KMS-11 (cell line): ENCODE results near the gene HAO2.

Experiments
- H2AFZ ChIP-seq: fragments of 200-600 bp; sonication (generic); 2 replicates; pipeline ENCODE4 v1.6.1; 2016; ENCODE audit warnings: antibody characterized with exemption, mixed run types, low read depth
- H3K27ac ChIP-seq: fragments of 200-600 bp; sonication (generic); 2 replicates; pipeline ENCODE4 v1.6.1; 2016; ENCODE audit warnings: mild to moderate bottlenecking, mixed run types
- H3K27me3 ChIP-seq: fragments of 200-600 bp; sonication (generic); 2 replicates; pipeline ENCODE4 v1.6.1; 2017; ENCODE audit warnings: mild to moderate bottlenecking, low read depth, mixed run types, moderate library complexity; ENCODE audit not compliant: insufficient read depth
- H3K36me3 ChIP-seq: fragments of 200-600 bp; sonication (generic); 2 replicates; pipeline ENCODE4 v1.6.1; 2017; ENCODE audit warnings: mild to moderate bottlenecking, mixed run types; ENCODE audit not compliant: insufficient read depth
- H3K4me1 ChIP-seq: fragments of 200-600 bp; sonication (generic); 2 replicates; pipeline ENCODE4 v1.6.1; 2016; ENCODE audit warnings: mild to moderate bottlenecking, low read depth, mixed run types; ENCODE audit not compliant: poor library complexity, severe bottlenecking
- H3K4me2 ChIP-seq: fragments of 200-600 bp; sonication (generic); 2 replicates; pipeline ENCODE4 v1.7.0; 2016; ENCODE audit warnings: mild to moderate bottlenecking, mixed run types
- H3K4me3 ChIP-seq: fragments of 200-600 bp; sonication (generic); IDR thresholded peaks from 2 replicates; pipeline ENCODE4 v1.6.1; 2017; ENCODE audit warnings: low read depth, low read length, mixed read lengths; ENCODE audit not compliant: insufficient read depth
- H3K79me2 ChIP-seq: fragments of 200-600 bp; sonication (generic); 2 replicates; pipeline ENCODE4 v1.6.1; 2016; ENCODE audit warnings: low read depth, mixed run types; ENCODE audit not compliant: insufficient read depth
- H3K9ac ChIP-seq: fragments of 200-600 bp; sonication (generic); 2 replicates; pipeline ENCODE4 v1.6.1; 2016; ENCODE audit warnings: mild to moderate bottlenecking, mixed run types
- H4K20me1 ChIP-seq: fragments of 200-600 bp; sonication (generic); 2 replicates; pipeline ENCODE4 v1.6.1; 2016; ENCODE audit warnings: mild to moderate bottlenecking, mixed run types; ENCODE audit not compliant: insufficient read depth
- TF ChIP-seq, protein P1 (sequence below): fragments of 200-600 bp; sonication (generic); conservative IDR thresholded peaks from 2 replicates; pipeline ENCODE4 v1.6.1; 2017; ENCODE audit warnings: low read depth, mild to moderate bottlenecking, antibody characterized with exemption, low read length, moderate library complexity, mixed read lengths

HAO2 gene

DNA sequence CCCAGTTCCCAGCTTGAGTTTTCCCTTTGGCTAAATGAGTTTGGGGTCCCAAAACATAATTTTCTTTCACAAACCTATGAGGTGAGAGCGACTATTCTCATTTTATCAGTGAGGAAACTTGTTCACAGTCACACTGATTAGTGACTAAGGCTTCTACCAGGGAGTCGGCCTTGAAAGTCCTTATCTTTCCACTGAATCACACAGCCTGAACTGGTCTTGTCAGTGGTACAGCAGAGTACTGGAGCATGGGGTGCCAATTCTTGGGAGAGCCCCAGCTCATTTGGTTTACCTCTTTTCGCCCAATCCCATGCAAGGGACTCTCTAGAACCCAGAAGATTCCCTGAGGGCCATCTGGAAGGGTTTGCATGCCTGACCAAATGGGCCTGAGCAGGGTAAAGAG, 63.3 kb downstream of the HAO2 start:
- no peaks in the 10 kb centered on the region for H3K27me3 ChIP-seq
- no peaks in the 10 kb centered on the region for H3K4me1 ChIP-seq
- TF ChIP-seq, protein P1, sequence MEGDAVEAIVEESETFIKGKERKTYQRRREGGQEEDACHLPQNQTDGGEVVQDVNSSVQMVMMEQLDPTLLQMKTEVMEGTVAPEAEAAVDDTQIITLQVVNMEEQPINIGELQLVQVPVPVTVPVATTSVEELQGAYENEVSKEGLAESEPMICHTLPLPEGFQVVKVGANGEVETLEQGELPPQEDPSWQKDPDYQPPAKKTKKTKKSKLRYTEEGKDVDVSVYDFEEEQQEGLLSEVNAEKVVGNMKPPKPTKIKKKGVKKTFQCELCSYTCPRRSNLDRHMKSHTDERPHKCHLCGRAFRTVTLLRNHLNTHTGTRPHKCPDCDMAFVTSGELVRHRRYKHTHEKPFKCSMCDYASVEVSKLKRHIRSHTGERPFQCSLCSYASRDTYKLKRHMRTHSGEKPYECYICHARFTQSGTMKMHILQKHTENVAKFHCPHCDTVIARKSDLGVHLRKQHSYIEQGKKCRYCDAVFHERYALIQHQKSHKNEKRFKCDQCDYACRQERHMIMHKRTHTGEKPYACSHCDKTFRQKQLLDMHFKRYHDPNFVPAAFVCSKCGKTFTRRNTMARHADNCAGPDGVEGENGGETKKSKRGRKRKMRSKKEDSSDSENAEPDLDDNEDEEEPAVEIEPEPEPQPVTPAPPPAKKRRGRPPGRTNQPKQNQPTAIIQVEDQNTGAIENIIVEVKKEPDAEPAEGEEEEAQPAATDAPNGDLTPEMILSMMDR, result no peak
- H3K36me3 ChIP-seq, result no peaks in the 10 kb centered on the region
- no peak overlapping the region for H3K27ac ChIP-seq
- no peak overlapping the region for H2AFZ ChIP-seq
- H3K79me2 ChIP-seq, result no peaks in the 10 kb centered on the region
- H3K4me2 ChIP-seq, result no peak overlapping the region
- no peak overlapping the region for H3K9ac ChIP-seq
- no peaks in the 10 kb centered on the region for H4K20me1 ChIP-seq
- H3K4me3 ChIP-seq, result no peak overlapping the region

DNA sequence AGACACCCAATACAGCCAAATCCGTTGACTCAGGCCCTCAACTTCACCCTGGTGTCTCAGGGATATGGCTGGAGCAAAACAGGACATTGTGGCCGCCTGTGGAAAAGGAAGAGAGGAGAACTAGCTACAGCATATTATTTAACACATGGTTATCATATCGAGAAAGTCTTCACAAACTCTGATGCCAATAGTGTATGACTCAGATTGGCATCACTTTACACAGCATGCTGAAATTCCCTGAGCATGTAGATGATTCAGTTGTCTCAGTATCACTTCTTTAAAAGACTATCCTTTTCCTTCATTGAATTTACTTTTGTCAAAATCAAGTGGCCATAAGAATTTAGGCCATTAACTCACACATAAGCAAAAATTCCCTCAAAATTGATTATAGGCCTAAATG, 66.5 kb downstream of the HAO2 start:
- no peaks in the 10 kb centered on the region for H3K36me3 ChIP-seq
- H3K9ac ChIP-seq, result no peak overlapping the region
- H3K27me3 ChIP-seq, result no peaks in the 10 kb centered on the region
- H3K27ac ChIP-seq, result no peak overlapping the region
- H2AFZ ChIP-seq, result no peak overlapping the region
- no peak overlapping the region for H3K4me3 ChIP-seq
- TF ChIP-seq, protein P1, result no peak
- H3K4me2 ChIP-seq, result no peak overlapping the region
- H3K4me1 ChIP-seq, result no peaks in the 10 kb centered on the region
- no peaks in the 10 kb centered on the region for H4K20me1 ChIP-seq
- H3K79me2 ChIP-seq, result no peaks in the 10 kb centered on the region

DNA sequence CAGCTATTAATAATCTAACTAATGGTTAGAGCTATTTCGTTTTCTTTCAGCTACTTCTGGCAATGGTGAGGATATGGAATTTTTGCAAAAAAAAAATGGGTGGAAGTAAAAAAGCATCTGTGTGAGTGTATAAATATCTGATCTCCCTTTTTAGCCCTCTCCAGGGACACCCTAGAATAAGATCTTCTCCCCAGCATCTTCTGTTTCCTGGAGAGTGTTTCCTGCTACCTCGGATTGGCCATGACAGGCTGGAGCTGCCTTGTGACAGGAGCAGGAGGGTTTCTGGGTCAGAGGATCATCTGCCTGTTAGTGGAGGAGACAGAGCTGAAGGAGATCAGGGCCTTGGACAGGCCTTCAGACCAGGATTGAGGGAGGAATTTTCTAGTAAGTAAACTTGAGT, 70.2 kb downstream of the HAO2 start:
- no peak overlapping the region for H3K4me3 ChIP-seq
- H3K79me2 ChIP-seq, result no peaks in the 10 kb centered on the region
- no peak overlapping the region for H3K4me2 ChIP-seq
- H3K27me3 ChIP-seq, result no peaks in the 10 kb centered on the region
- H3K9ac ChIP-seq, result no peak overlapping the region
- no peak overlapping the region for H2AFZ ChIP-seq
- no peaks in the 10 kb centered on the region for H4K20me1 ChIP-seq
- H3K27ac ChIP-seq, result no peak overlapping the region
- H3K36me3 ChIP-seq, result no peaks in the 10 kb centered on the region
- no peaks in the 10 kb centered on the region for H3K4me1 ChIP-seq
- TF ChIP-seq, protein P1, result no peak

DNA sequence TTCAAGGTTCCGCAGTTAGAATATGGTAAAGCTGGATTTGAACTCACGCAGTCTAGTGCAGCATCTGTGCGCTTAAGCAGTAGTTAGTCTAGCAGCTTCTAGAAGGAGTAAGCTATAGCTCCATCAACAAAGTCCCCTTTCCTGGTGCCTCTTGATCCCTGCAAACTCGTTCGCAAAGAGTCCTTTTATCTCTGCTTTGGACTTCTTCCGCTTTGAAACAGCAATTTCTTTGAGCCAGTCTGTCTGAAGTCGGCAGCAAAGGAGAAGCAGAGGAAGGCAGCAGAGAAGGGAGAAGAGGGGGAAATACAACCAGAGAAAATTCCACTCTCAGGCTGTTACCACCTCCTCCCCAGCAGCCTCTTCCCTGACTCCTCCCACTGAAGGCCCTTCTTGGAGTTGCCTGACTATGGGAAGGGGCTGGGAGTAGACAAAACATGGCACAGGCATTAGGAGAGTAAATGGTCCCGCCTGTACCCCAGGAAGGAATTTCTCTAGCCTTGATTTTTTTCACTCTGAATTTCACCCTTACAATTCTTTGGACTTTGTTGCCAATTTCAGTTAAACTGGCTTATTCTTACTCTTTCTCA, 72.2 kb downstream of the HAO2 start:
- H3K9ac ChIP-seq, result no peak overlapping the region
- no peak overlapping the region for H3K4me2 ChIP-seq
- H3K27me3 ChIP-seq, result no peaks in the 10 kb centered on the region
- no peak overlapping the region for H2AFZ ChIP-seq
- no peaks in the 10 kb centered on the region for H3K79me2 ChIP-seq
- H3K4me1 ChIP-seq, result no peaks in the 10 kb centered on the region
- no peaks in the 10 kb centered on the region for H3K36me3 ChIP-seq
- H4K20me1 ChIP-seq, result no peaks in the 10 kb centered on the region
- H3K27ac ChIP-seq, result no peak overlapping the region
- no peak overlapping the region for H3K4me3 ChIP-seq
- TF ChIP-seq, protein P1, result no peak
